Smooth muscle cell (in vitro differentiated cells): ENCODE measurements around the gene AP4B1. TPM values are rescaled to one million over a fixed set of nuclear protein-coding genes. Genes with fewer than 3 reads are reported as not detected.

ENCODE experiments used
- DNase-seq: peaks from one replicate; lab custom pipeline; 2025; ENCODE audit not compliant: unreplicated experiment; lab: John Stamatoyannopoulos, UW
- H2AFZ ChIP-seq: fragments of 200-600 bp; sonication (generic); 2 replicates; pipeline ENCODE4 v1.6.0; 2016; ENCODE audit warnings: antibody characterized with exemption, low read depth, mild to moderate bottlenecking
- H3F3A ChIP-seq: fragments of 200-600 bp; sonication (generic); 2 replicates; pipeline ENCODE4 v1.6.0; 2017; ENCODE audit warnings: antibody characterized with exemption, low read depth
- H3K27ac ChIP-seq: fragments of 200-600 bp; sonication (generic); 2 replicates; pipeline ENCODE4 v1.5.1; 2016; ENCODE audit warnings: low read depth, mild to moderate bottlenecking
- H3K27me3 ChIP-seq: fragments of 200-600 bp; sonication (generic); 2 replicates; pipeline ENCODE4 v1.6.1; 2016; ENCODE audit warnings: low read depth, mild to moderate bottlenecking
- H3K36me3 ChIP-seq: fragments of 200-600 bp; sonication (generic); 2 replicates; pipeline ENCODE4 v1.5.1; 2016; ENCODE audit warnings: low read depth
- H3K4me1 ChIP-seq: fragments of 200-600 bp; sonication (generic); 2 replicates; pipeline ENCODE4 v1.5.1; 2016; ENCODE audit warnings: low read depth
- H3K4me2 ChIP-seq: fragments of 200-600 bp; sonication (generic); 2 replicates; pipeline ENCODE4 v1.6.0; 2016; ENCODE audit warnings: mild to moderate bottlenecking
- H3K4me3 ChIP-seq: fragments of 200-600 bp; sonication (generic); 2 replicates; pipeline ENCODE4 v1.5.1; 2016; ENCODE audit warnings: mild to moderate bottlenecking
- H3K79me2 ChIP-seq: fragments of 200-600 bp; sonication (generic); 2 replicates; pipeline ENCODE4 v1.6.0; 2016; ENCODE audit warnings: low read depth, mild to moderate bottlenecking
- H3K9ac ChIP-seq: fragments of 200-600 bp; sonication (generic); 2 replicates; pipeline ENCODE4 v1.6.0; 2016; ENCODE audit warnings: low read depth
- H3K9me3 ChIP-seq: fragments of 200-600 bp; sonication (generic); replicated peaks from 2 replicates; pipeline ENCODE4 v1.5.1; 2016; ENCODE audit warnings: low read depth
- H4K20me1 ChIP-seq: fragments of 200-600 bp; sonication (generic); 2 replicates; pipeline ENCODE4 v1.6.0; 2016; ENCODE audit warnings: low read depth
- CTCF ChIP-seq: fragments of 200-600 bp; sonication (generic); IDR thresholded peaks from 2 replicates; pipeline ENCODE4 v1.5.1; 2017; ENCODE audit warnings: borderline replicate concordance, mild to moderate bottlenecking, antibody characterized with exemption; ENCODE audit not compliant: insufficient read depth, poor library complexity, severe bottlenecking
- WGBS: methylation state at CpG from one replicate; pipeline ENCODE4 v1.1.7; 2016; ENCODE audit warnings: low lambda C conversion rate; 5-methylcytosine and 5-hydroxymethylcytosine counted together
- polyA plus RNA-seq: library from polyadenylated mRNA; unstranded; fragments of >200 nt; fragmentation: Nextera tagmentation; extraction: Ambion mirVana; gene quantifications from 2 replicates; pipeline ENCODE4 v1.2.1, GENCODE V29; 2016
- total RNA-seq: library from RNA; depleted of rRNA; stranded (reverse); fragments of >200 nt; gene quantifications from 2 replicates; pipeline ENCODE4 v1.2.3, GENCODE V29; 2014

AP4B1 gene
- total and polyA plus RNA-seq, 2 experiments from 2014 or later: 11.6 to 17.3 TPM

- no peaks in the 10 kb centered on the region for H3K4me1 ChIP-seq
- H4K20me1 ChIP-seq: no peaks in the 10 kb centered on the region
- peaks cover 6% of the 10 kb centered on the region for H3K36me3 ChIP-seq
- H3K4me2 ChIP-seq: no peak overlapping the region
- DNase-seq: no peak
- no peaks in the 10 kb centered on the region for H3K27me3 ChIP-seq
- no peak overlapping the region for H3K9ac ChIP-seq
- H3K4me3 ChIP-seq: no peak overlapping the region
- TF ChIP-seq CTCF: no peak
- no peak overlapping the region for H2AFZ ChIP-seq
- H3K79me2 ChIP-seq: no peaks in the 10 kb centered on the region
- H3K9me3 ChIP-seq: no peaks in the 10 kb centered on the region
- WGBS: 93% methylated on average over 3 of the region's 3 CpGs
- H3K27ac ChIP-seq: no peak overlapping the region
- H3F3A ChIP-seq: no peaks in the 10 kb centered on the region
These were observed 11.3 kb downstream of the AP4B1 start for GRCh38 chr1:113893267-113893666.

DNA sequence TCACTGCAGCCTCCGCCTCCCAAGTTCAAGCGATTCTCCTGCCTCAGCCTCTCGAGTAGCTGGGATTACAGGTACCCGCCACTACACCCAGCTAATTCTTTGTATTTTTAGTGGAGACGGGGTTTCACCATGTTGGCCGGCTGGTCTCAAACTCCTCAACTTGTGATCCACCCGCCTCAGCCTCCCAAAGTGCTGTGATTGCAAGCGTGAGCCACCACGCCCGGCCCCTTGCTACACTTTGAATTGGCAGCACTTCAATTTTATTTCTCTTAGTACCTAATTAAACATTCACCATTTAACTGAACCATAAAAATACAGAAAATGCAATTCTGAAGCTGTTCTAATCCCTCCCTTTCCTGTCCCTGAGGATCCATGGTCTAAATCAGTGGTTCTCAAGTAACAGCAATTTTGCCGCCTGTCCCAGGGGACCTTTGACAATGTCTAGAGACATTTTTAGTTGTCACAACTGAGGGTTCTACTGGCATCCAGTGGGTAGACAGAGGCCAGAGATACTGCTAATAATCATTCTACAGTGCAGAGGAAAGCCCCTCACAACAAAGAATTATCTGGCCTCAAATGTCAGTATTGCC is 12.9 kb downstream of the AP4B1 start:
- Histone ChIP-seq H3F3A (no peaks in the 10 kb centered on the region), H3K4me2 (no peak overlapping the region), H3K27me3 (no peaks in the 10 kb centered on the region), H3K9ac (no peak overlapping the region), H3K4me1 (no peaks in the 10 kb centered on the region), H3K27ac (no peak overlapping the region), H3K79me2 (no peaks in the 10 kb centered on the region), H3K9me3 (no peaks in the 10 kb centered on the region), H2AFZ (no peak overlapping the region), H4K20me1 (no peaks in the 10 kb centered on the region), H3K4me3 (no peak overlapping the region), H3K36me3 (no peaks in the 10 kb centered on the region)
- no peak for TF ChIP-seq CTCF
- 89% methylated on average over 10 of the region's 11 CpGs for WGBS
- DNase-seq: no peak

DNA sequence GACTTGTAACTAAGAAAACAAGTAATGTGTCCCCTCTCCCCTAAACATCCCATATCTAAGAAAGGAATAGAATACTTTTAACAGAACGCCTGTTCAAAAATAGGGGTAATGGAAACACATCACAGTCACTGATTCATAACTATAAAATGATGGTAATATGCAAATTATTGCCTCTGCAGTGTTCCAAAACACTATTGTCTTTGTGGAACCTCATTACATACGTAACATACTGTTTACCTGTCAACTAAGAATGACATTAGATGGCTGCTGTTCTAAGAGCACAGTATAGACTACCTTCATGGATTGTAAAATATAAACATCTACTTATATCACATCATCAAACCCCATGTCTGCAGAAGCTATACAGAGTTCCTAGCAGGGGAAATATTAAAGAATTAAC is 13.8 kb downstream of the AP4B1 start:
- 61% methylated on average over 2 of the region's 2 CpGs for WGBS
- Histone ChIP-seq H3K79me2 (no peaks in the 10 kb centered on the region), H2AFZ (no peak overlapping the region), H3K4me3 (no peak overlapping the region), H3K4me2 (no peak overlapping the region), H3K27ac (no peak overlapping the region), H3K9ac (no peak overlapping the region), H3F3A (no peaks in the 10 kb centered on the region), H3K27me3 (no peaks in the 10 kb centered on the region), H3K9me3 (no peaks in the 10 kb centered on the region), H3K36me3 (no peaks in the 10 kb centered on the region), H4K20me1 (no peaks in the 10 kb centered on the region), H3K4me1 (no peaks in the 10 kb centered on the region)
- no peak for TF ChIP-seq CTCF
- DNase-seq: no peak
